CD4-positive, CD25-positive, alpha-beta regulatory T cell (primary cell): ENCODE results near the gene KRT26. TPM values are rescaled to one million over a fixed set of nuclear protein-coding genes. Genes with fewer than 3 reads are reported as not detected.
"Not testable (repeated sequence)": the region's sequence is repeated elsewhere in the genome, so short reads cannot be mapped to it uniquely, and the experiment has no call there.

ENCODE experiments used
- ATAC-seq, 2 donors: fragments of 150-1000 bp; cut with Tn5 transposase; one replicate each; pipeline ENCODE4 v1.10.0; 2021; ENCODE audit warnings: low read depth in 2 of 2, moderate number of reproducible peaks in 2 of 2, moderate library complexity in 1 of 2
- DNase-seq, 3 donors: peaks; one replicate each; pipeline versions ENCODE4 v3.0.0 to v3.0.0-alpha.2; 2012 to 2022; ENCODE audit warnings: mixed read lengths in 1 of 3
- H3K27ac ChIP-seq: one replicate; pipeline ENCODE4 v1.7.0; 2013; ENCODE audit warnings: mild to moderate bottlenecking, low read length; ENCODE audit not compliant: insufficient read depth, poor library complexity, severe bottlenecking
- H3K27me3 ChIP-seq: one replicate; pipeline ENCODE4 v1.7.0; 2013; ENCODE audit warnings: low read length; ENCODE audit not compliant: control insufficient read depth, insufficient read depth
- H3K36me3 ChIP-seq: one replicate; pipeline ENCODE4 v1.7.0; 2013; ENCODE audit warnings: mild to moderate bottlenecking, low read length, moderate library complexity; ENCODE audit not compliant: control insufficient read depth, insufficient read depth
- H3K4me1 ChIP-seq: 2 replicates; pipeline ENCODE4 v1.7.0; 2013; ENCODE audit warnings: mild to moderate bottlenecking, low read length; ENCODE audit not compliant: insufficient read depth, control insufficient read depth, poor library complexity, severe bottlenecking
- H3K4me3 ChIP-seq: one replicate; pipeline ENCODE4 v1.7.0; 2013; ENCODE audit warnings: low read depth, mild to moderate bottlenecking, low read length, moderate library complexity
- H3K9me3 ChIP-seq, 2 experiments: 1 replicate in 1 of 2; 2 replicates in 1 of 2; pipeline ENCODE4 v1.7.0; 2013; ENCODE audit warnings: low read length in 2 of 2, mild to moderate bottlenecking in 1 of 2, moderate library complexity in 1 of 2; ENCODE audit not compliant: control insufficient read depth in 2 of 2
- H3K27ac Mint-ChIP-seq, 3 donors: one replicate each; pipeline ENCODE4 v1.8.0; 2020 to 2022; ENCODE audit warnings: mild to moderate bottlenecking in 3 of 3, mixed read lengths in 3 of 3, moderate library complexity in 2 of 3
- H3K27me3 Mint-ChIP-seq: one replicate; pipeline ENCODE4 v1.8.0; 2022; ENCODE audit warnings: mild to moderate bottlenecking, mixed read lengths
- H3K36me3 Mint-ChIP-seq: one replicate; pipeline ENCODE4 v1.8.0; 2020; ENCODE audit warnings: mixed read lengths
- H3K4me1 Mint-ChIP-seq, 4 donors: one replicate each; pipeline ENCODE4 v1.8.0; 2020 to 2022; ENCODE audit warnings: mixed read lengths in 4 of 4, mild to moderate bottlenecking in 1 of 4
- H3K4me3 Mint-ChIP-seq, 4 donors: one replicate each; pipeline ENCODE4 v1.8.0; 2020 to 2022; ENCODE audit warnings: mild to moderate bottlenecking in 4 of 4, mixed read lengths in 4 of 4, moderate library complexity in 3 of 4
- H3K9me3 Mint-ChIP-seq, 7 donors: one replicate each; pipeline ENCODE4 v1.8.0; 2020 to 2022; ENCODE audit warnings: mixed read lengths in 7 of 7, mild to moderate bottlenecking in 3 of 7, moderate library complexity in 2 of 7
- polyA plus RNA-seq, 4 donors: library from polyadenylated mRNA; unstranded; fragments of 300-500 nt; fragmentation: Illumina TruSeq; gene quantifications; one replicate each; pipeline ENCODE4 v1.2.3, GENCODE V29; 2021
- total RNA-seq: library from RNA; stranded (reverse); gene quantifications from one replicate; pipeline ENCODE4 v1.2.3, GENCODE V29; 2022

KRT26 gene
- total and polyA plus RNA-seq, 5 donors from 2014 or later, result not detected

DNA sequence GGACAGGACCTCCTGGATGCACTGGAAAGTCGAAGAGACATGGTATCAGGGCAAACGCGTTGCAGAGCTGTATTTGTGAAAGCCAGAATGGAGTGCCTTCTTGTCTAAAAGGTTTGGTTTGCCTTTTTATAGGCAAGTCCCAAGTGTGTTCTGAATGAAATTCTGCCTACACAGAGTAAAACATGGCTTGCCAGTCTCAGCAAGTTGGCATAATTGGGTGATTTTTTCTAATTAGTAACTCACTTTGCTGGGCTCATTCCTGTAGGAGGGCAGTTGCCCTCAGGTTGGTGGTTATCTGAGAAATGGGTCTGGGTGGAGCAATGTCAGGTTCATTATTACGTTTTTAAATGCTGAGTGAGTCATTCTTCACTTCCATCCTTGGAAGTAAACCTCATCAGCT is 16.8 kb downstream of the KRT26 start, which contains the start of gene KRT25:
TSS of gene KRT25 (minus strand) at position 101 of the 400 bp plus-strand sequence. CDS start at position 41, 60 bp downstream.
- no peaks in the 10 kb centered on the region for H3K4me1 ChIP-seq
- H3K4me3 ChIP-seq, result no peak within 1 kb of the TSS
- ATAC-seq (no peak), DNase-seq (no peak)
- H3K36me3 ChIP-seq, result no peaks in the 10 kb centered on the region
- Mint-ChIP-seq H3K4me3 (no peak within 1 kb of the TSS), H3K4me1 (no peaks in the 10 kb centered on the region), H3K27ac (no peak within 1 kb of the TSS), H3K9me3 (peaks cover 3 to 27% (median 12%) of the 10 kb centered on the region in 7 donors), H3K27me3 (peaks cover 47% of the 10 kb centered on the region), H3K36me3 (no peaks in the 10 kb centered on the region)
- peaks cover 14 to 19% of the 10 kb centered on the region in 2 experiments for H3K9me3 ChIP-seq
- H3K27me3 ChIP-seq, result peaks cover 15% of the 10 kb centered on the region
- H3K27ac ChIP-seq, result no peak within 1 kb of the TSS

DNA sequence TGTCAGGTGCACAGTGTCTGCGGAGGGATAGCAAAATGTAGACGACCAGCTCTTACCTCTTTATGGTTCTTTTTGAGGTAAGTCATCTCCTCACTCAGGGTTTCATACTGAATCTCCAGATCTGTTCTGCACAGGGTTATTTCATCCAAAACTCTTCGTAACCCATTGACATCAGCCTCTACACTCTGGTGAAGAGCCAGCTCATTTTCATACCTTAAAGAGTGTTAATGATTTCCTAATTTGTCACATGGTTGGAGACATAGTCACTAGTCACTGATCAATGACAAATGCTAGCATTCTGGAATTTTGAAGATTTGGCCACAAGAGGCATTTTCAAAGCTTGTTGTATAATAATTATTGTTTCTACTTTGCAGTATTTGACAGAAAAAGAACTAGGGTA is 18.2 kb downstream of the KRT26 start:
- Histone ChIP-seq H3K36me3 (no peaks in the 10 kb centered on the region), H3K4me3 (no peak overlapping the region), H3K27ac (no peak overlapping the region), H3K4me1 (no peaks in the 10 kb centered on the region), H3K9me3 (peaks cover under 1 to 4% of the 10 kb centered on the region in 2 experiments), H3K27me3 (peaks cover 10% of the 10 kb centered on the region)
- H3K9me3 Mint-ChIP-seq, result peaks cover 0 to 13% (median 5%) of the 10 kb centered on the region in 7 donors
- peaks cover 43% of the 10 kb centered on the region for H3K27me3 Mint-ChIP-seq
- H3K27ac Mint-ChIP-seq, result no peak overlapping the region
- DNase-seq, result no peak
- no peaks in the 10 kb centered on the region for H3K36me3 Mint-ChIP-seq
- H3K4me3 Mint-ChIP-seq, result no peak overlapping the region
- no peak for ATAC-seq
- H3K4me1 Mint-ChIP-seq, result no peaks in the 10 kb centered on the region

GRCh38 chr17:40751065-40751464 is 20.9 kb downstream of the KRT26 start:
- Histone ChIP-seq H3K4me1 (no peaks in the 10 kb centered on the region), H3K27me3 (peaks cover 17% of the 10 kb centered on the region), H3K9me3 (peaks cover 2 to 4% of the 10 kb centered on the region in 2 experiments), H3K27ac (no peak overlapping the region), H3K36me3 (no peaks in the 10 kb centered on the region), H3K4me3 (no peak overlapping the region)
- Mint-ChIP-seq H3K4me3 (no peak overlapping the region), H3K36me3 (no peaks in the 10 kb centered on the region), H3K4me1 (no peaks in the 10 kb centered on the region), H3K9me3 (peaks cover 0 to 5% (median 2%) of the 10 kb centered on the region in 7 donors), H3K27me3 (peaks cover 41% of the 10 kb centered on the region), H3K27ac (no peak overlapping the region)
- ATAC-seq (no peak), DNase-seq (no peak)

DNA sequence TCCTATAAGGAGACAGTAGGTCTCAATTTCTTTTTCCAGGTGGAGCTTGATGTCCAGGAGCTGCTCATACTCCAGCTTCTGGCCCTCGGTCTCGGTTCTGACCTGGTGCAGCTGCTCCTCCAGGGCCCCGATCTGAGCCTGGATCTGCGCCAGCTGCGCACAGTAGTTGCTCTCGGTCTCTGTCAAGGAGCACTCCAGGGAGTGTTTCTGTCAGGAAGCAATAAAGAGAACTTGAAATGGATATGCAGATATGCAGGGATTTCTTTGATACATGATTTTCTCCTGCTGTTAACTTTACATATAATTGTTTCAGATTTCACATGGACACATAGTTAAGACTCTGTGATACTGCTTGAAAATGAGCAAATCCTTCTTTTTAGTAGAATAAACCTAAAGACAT is 21.6 kb downstream of the KRT26 start:
- H3K27me3 Mint-ChIP-seq, result peaks cover 40% of the 10 kb centered on the region
- no peak overlapping the region for H3K4me3 Mint-ChIP-seq
- DNase-seq, result no peak
- ATAC-seq, result no peak
- H3K36me3 Mint-ChIP-seq, result no peaks in the 10 kb centered on the region
- H3K9me3 Mint-ChIP-seq, result peaks cover 0 to 5% (median 2%) of the 10 kb centered on the region in 7 donors
- H3K4me1 Mint-ChIP-seq, result no peaks in the 10 kb centered on the region
- H3K27ac ChIP-seq, result no peak overlapping the region
- peaks cover 21% of the 10 kb centered on the region for H3K27me3 ChIP-seq
- no peaks in the 10 kb centered on the region for H3K36me3 ChIP-seq
- peaks cover 2 to 4% of the 10 kb centered on the region in 2 experiments for H3K9me3 ChIP-seq
- H3K4me3 ChIP-seq, result no peak overlapping the region
- H3K4me1 ChIP-seq, result no peaks in the 10 kb centered on the region
- no peak overlapping the region for H3K27ac Mint-ChIP-seq

DNA sequence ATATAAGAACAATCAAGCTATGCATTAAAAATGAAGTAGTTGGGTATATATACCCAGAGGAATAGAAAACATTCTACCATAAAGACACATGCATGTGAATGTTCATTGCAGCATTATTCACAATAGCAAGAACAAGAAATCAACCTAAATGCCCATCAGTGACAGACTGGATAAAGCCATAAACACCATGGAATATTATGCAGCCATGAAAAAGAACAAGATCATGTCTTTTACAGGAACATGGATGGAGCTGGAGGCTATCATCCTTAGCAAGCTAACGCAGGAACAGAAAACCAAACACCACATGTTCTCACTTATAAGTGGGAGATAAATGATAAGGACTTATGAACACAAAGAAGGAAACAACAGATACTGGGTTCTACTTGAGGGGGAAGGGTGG is 23.3 kb downstream of the KRT26 start:
- not testable (repeated sequence) for H3K4me3 Mint-ChIP-seq, H3K9me3 ChIP-seq, ATAC-seq, H3K4me3 ChIP-seq, H3K36me3 ChIP-seq, DNase-seq, H3K36me3 Mint-ChIP-seq, H3K27ac ChIP-seq, H3K4me1 Mint-ChIP-seq, H3K27ac Mint-ChIP-seq, H3K4me1 ChIP-seq
- H3K27me3 ChIP-seq, result peaks cover 24% of the 10 kb centered on the region
- H3K27me3 Mint-ChIP-seq, result peaks cover 39% of the 10 kb centered on the region
- H3K9me3 Mint-ChIP-seq, result peaks cover 0 to 11% (median 4%) of the 10 kb centered on the region in 7 donors

DNA sequence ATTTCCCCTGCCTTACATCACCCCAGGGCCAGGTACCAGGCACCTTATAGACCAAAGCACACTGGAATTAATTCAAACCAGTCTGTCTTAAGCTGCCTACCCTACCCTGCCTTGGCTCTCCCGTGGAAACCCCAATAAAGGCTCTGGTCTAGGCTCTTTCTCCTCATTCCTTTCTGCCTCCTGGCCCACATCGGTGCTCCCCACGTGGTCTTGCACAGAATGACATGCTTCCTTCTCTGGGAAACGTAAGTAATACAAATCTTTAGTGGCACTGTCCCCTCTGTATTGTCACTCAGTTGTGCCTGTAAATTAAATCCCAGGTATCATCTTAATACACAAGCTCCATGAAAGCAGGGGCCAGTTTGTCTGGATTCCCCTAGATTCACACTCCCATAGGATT is 33.4 kb downstream of the KRT26 start:
- no peaks in the 10 kb centered on the region for H3K4me1 Mint-ChIP-seq
- ATAC-seq, result no peak
- H3K36me3 Mint-ChIP-seq, result peaks cover 4% of the 10 kb centered on the region
- Histone ChIP-seq H3K4me3 (no peak overlapping the region), H3K9me3 (peaks cover 0 to 5% of the 10 kb centered on the region in 2 experiments), H3K27ac (no peak overlapping the region), H3K36me3 (no peaks in the 10 kb centered on the region), H3K27me3 (peaks cover 10% of the 10 kb centered on the region), H3K4me1 (no peaks in the 10 kb centered on the region)
- no peak for DNase-seq
- H3K4me3 Mint-ChIP-seq, result no peak overlapping the region
- H3K9me3 Mint-ChIP-seq, result peaks cover 0 to 7% (median 3%) of the 10 kb centered on the region in 7 donors
- H3K27me3 Mint-ChIP-seq, result peaks cover 49% of the 10 kb centered on the region
- no peak overlapping the region for H3K27ac Mint-ChIP-seq

DNA sequence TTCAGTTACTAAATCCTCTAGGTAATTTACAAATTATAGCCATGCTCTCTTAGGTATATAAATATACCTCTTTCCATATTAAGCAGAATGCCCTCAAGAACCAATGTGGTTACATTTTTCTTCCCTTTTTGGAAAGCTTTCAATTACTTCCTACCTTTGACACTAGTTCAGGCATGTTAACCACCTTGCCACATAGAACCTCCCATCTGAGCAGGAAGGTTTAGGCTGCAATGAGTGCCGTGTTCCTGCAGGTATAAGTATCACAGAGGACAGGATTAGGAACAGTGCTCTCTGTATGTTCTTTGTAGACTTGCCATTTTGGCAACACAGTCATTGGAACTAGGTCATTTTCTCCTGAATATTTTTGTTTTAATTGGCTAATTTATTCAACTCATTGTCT is 37.0 kb downstream of the KRT26 start:
- Mint-ChIP-seq H3K27me3 (peaks cover 43% of the 10 kb centered on the region), H3K36me3 (no peaks in the 10 kb centered on the region), H3K27ac (no peak overlapping the region), H3K4me3 (no peak overlapping the region), H3K4me1 (no peaks in the 10 kb centered on the region), H3K9me3 (peaks cover 0 to under 1% (median 0%) of the 10 kb centered on the region in 7 donors)
- ATAC-seq, result no peak
- H3K27ac ChIP-seq, result no peak overlapping the region
- no peaks in the 10 kb centered on the region for H3K36me3 ChIP-seq
- no peaks in the 10 kb centered on the region for H3K9me3 ChIP-seq
- H3K27me3 ChIP-seq, result peaks cover 20% of the 10 kb centered on the region
- no peak for DNase-seq
- H3K4me3 ChIP-seq, result no peak overlapping the region
- no peaks in the 10 kb centered on the region for H3K4me1 ChIP-seq

DNA sequence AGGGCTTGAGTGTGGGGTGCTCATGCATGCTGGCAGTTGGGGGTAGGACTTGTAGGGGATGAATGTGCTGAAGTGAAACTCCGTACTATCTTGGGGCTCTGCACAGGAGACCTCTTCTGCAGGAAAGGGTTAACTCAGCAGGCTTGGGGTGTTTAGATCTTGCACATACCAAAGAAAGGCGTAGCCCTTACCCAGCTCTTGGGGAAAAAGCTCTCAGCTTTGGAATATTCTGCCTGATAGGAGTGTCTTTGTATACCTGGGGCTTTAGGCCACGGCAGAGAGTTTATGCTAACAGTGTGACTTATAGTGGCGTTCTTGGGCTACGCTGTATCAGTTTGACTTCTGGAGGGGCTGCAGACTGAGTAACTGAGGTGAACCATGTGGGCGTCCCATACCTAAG is 38.0 kb downstream of the KRT26 start:
- no peaks in the 10 kb centered on the region for H3K36me3 ChIP-seq
- Mint-ChIP-seq H3K27ac (no peak overlapping the region), H3K9me3 (no peaks in the 10 kb centered on the region), H3K27me3 (peaks cover 43% of the 10 kb centered on the region), H3K36me3 (no peaks in the 10 kb centered on the region), H3K4me3 (no peak overlapping the region), H3K4me1 (no peaks in the 10 kb centered on the region)
- DNase-seq (no peak), ATAC-seq (no peak)
- H3K9me3 ChIP-seq, result no peaks in the 10 kb centered on the region
- no peaks in the 10 kb centered on the region for H3K4me1 ChIP-seq
- peaks cover 22% of the 10 kb centered on the region for H3K27me3 ChIP-seq
- no peak overlapping the region for H3K4me3 ChIP-seq
- H3K27ac ChIP-seq, result no peak overlapping the region
